ENCODE data around the gene TAF1A. TPM values are rescaled to one million over a fixed set of nuclear protein-coding genes. Genes with fewer than 3 reads are reported as not detected.

Gene TAF1A
- total and polyA plus RNA-seq, 10 of the 15 experiments (the other 5 are each of a cell fraction or from before 2014, with no cell fraction given) = 7.7 to 17.9 (median 12.0) TPM

DNA sequence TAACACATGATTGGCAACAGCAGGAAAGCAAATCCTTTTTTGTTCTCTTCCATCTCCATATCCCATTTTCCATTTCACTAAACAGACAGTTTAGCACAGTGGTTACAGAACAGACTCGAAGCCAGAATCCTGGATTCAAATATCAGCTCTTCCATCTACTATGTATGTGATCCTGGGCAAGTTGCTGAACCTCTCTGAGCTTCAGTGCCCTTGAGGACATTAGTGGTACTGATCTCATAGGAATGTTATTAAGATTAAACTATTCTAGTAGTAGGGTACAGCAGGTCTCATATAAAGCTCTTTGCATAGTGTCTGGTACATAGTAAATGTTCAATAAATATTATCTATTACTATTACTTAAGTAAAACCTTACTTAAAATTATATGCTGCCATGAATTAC is 28.1 kb downstream of the TAF1A start:
- H3K4me3 ChIP-seq = no peak overlapping the region
- FAIRE-seq = no peak
- no peaks in the 10 kb centered on the region for H3K4me1 ChIP-seq (ENCODE audit: control insufficient read depth, insufficient read depth, low read length)
- no peak overlapping the region for H2AFZ ChIP-seq (ENCODE audit: control insufficient read depth, low read depth, low read length)
- no peaks in the 10 kb centered on the region for H4K20me1 ChIP-seq (ENCODE audit: control insufficient read depth, insufficient read depth)
- ChIA-PET RAD21 (ENCODE audit: unreplicated experiment) (interaction anchor here (0.6 kb wide), 1 partner anchor 19 kb away, joined by 4 read pairs; no protein-coding TSS in a partner anchor), CTCF (interaction anchor here (1.2 kb wide), 1 partner anchor 72 kb away, joined by 3 read pairs; no protein-coding TSS in a partner anchor), POLR2A (no interaction called here), SMC1A (ENCODE audit: uncharacterized antibody, unreplicated experiment) (interaction anchor here (0.7 to 1.3 kb wide), 2 partner anchors 19 to 73 kb away, joined by 3 to 4 read pairs; no protein-coding TSS in a partner anchor)
- no peaks in the 10 kb centered on the region for H3K27me3 ChIP-seq (replicated peaks in 1 of 2; ENCODE audit: control insufficient read depth in 2 of 2, insufficient read depth in 2 of 2, low read length in 1 of 2)
- H3K9me3 ChIP-seq (replicated peaks; ENCODE audit: control insufficient read depth, insufficient read depth, low read length) = no peaks in the 10 kb centered on the region
- H3K4me2 ChIP-seq (ENCODE audit: control insufficient read depth, insufficient read depth) = no peak overlapping the region
- no peaks in the 10 kb centered on the region for H3K79me2 ChIP-seq (ENCODE audit: control insufficient read depth, insufficient read depth, low read length)
- WGBS (ENCODE audit: insufficient coverage, insufficient replicate concordance, low lambda C conversion rate, missing lambda C conversion rate) = 95% methylated on average over 1 of the region's 1 CpG
- TF ChIP-seq HDGF (IDR thresholded peaks at IDR 0.05) = no peak
- TF ChIP-seq, protein P1, sequence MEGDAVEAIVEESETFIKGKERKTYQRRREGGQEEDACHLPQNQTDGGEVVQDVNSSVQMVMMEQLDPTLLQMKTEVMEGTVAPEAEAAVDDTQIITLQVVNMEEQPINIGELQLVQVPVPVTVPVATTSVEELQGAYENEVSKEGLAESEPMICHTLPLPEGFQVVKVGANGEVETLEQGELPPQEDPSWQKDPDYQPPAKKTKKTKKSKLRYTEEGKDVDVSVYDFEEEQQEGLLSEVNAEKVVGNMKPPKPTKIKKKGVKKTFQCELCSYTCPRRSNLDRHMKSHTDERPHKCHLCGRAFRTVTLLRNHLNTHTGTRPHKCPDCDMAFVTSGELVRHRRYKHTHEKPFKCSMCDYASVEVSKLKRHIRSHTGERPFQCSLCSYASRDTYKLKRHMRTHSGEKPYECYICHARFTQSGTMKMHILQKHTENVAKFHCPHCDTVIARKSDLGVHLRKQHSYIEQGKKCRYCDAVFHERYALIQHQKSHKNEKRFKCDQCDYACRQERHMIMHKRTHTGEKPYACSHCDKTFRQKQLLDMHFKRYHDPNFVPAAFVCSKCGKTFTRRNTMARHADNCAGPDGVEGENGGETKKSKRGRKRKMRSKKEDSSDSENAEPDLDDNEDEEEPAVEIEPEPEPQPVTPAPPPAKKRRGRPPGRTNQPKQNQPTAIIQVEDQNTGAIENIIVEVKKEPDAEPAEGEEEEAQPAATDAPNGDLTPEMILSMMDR (IDR thresholded peaks at IDR 0.05 in 2 of 3, conservative IDR thresholded peaks at IDR 0.05 in 1 of 3; ENCODE audit: control insufficient read depth in 2 of 3, extremely low read depth in 1 of 3, insufficient read depth in 1 of 3, low read depth in 3 of 3, low read length in 3 of 3) = 0 out of 6 replicates have a peak, but pooled peaks of 2 of the 3 experiments have one; percentile 4 to 6
- ATAC-seq = no peak
- in situ Hi-C loops (cut with MboI) = no loop called here
- no peak overlapping the region for H3K9ac ChIP-seq (ENCODE audit: control insufficient read depth, insufficient read depth, low read length)
- no TSS peak for BruUV-seq (replicated peaks)
- DNase-seq (ENCODE audit: low read depth, low spot score) = no peak
- peaks cover 2 to 26% of the 10 kb centered on the region in 2 experiments; a peak in 2 of 4 replicates for H3K36me3 ChIP-seq (ENCODE audit: control insufficient read depth in 2 of 2, insufficient read depth in 2 of 2, low read length in 1 of 2)
- intact Hi-C loops (cut with micrococcal nuclease; ENCODE audit: unreplicated experiment) = no loop called here
- no peak overlapping the region for H3K27ac ChIP-seq (ENCODE audit: control insufficient read depth, insufficient read depth)

- DNase-seq (ENCODE audit: low read depth, low spot score) = no peak
- no peak for ATAC-seq
- no peaks in the 10 kb centered on the region for H3K79me2 ChIP-seq (ENCODE audit: control insufficient read depth, insufficient read depth, low read length)
- CTCF ChIA-PET = no interaction called here
- H3K9me3 ChIP-seq (replicated peaks; ENCODE audit: control insufficient read depth, insufficient read depth, low read length) = no peaks in the 10 kb centered on the region
- POLR2A ChIA-PET = no interaction called here
- SMC1A ChIA-PET (ENCODE audit: uncharacterized antibody, unreplicated experiment) = interaction anchor here (1.3 to 2.6 kb wide), 2 partner anchors 22 to 77 kb away, joined by 4 to 8 read pairs; no protein-coding TSS in a partner anchor
- no peak overlapping the region for H3K4me2 ChIP-seq (ENCODE audit: control insufficient read depth, insufficient read depth)
- H3K9ac ChIP-seq (ENCODE audit: control insufficient read depth, insufficient read depth, low read length) = no peak overlapping the region
- no peak for FAIRE-seq
- in situ Hi-C loops (cut with MboI) = no loop called here
- RAD21 ChIA-PET (ENCODE audit: unreplicated experiment) = no interaction called here
- H3K27ac ChIP-seq (ENCODE audit: control insufficient read depth, insufficient read depth) = no peak overlapping the region
- no peaks in the 10 kb centered on the region for H3K4me1 ChIP-seq (ENCODE audit: control insufficient read depth, insufficient read depth, low read length)
- no peak for TF ChIP-seq POLR2AphosphoS2 (IDR thresholded peaks at IDR 0.05; ENCODE audit: low read depth, low read length)
- no peak for TF ChIP-seq EED (IDR thresholded peaks at IDR 0.05; ENCODE audit: low read depth)
- no peak for TF ChIP-seq FOXM1 (IDR thresholded peaks at IDR 0.05; ENCODE audit: low read depth, low read length)
- no peak for TF ChIP-seq PBX3 (IDR thresholded peaks at IDR 0.05; ENCODE audit: insufficient replicate concordance, low read depth, low read length)
- TF ChIP-seq GATAD2B (conservative IDR thresholded peaks at IDR 0.05; ENCODE audit: low read depth) = no peak
- no peak for TF ChIP-seq ZZZ3 (IDR thresholded peaks at IDR 0.05; ENCODE audit: control insufficient read depth, insufficient read length, low read depth)
- TF ChIP-seq NRF1 (conservative IDR thresholded peaks at IDR 0.05; ENCODE audit: low read depth, low read length) = no peak
- TF ChIP-seq JUND (IDR thresholded peaks at IDR 0.05; ENCODE audit: low read depth, low read length) = no peak
- H3K4me3 ChIP-seq = no peak overlapping the region
- no TSS peak for BruUV-seq (replicated peaks)
- intact Hi-C loops (cut with micrococcal nuclease; ENCODE audit: unreplicated experiment) = no loop called here
- no peak overlapping the region for H2AFZ ChIP-seq (ENCODE audit: control insufficient read depth, low read depth, low read length)
- no peaks in the 10 kb centered on the region for H4K20me1 ChIP-seq (ENCODE audit: control insufficient read depth, insufficient read depth)
- WGBS (ENCODE audit: insufficient coverage, insufficient replicate concordance, low lambda C conversion rate, missing lambda C conversion rate) = 98% methylated on average over 6 of the region's 7 CpGs
- no peaks in the 10 kb centered on the region for H3K27me3 ChIP-seq (replicated peaks in 1 of 2; ENCODE audit: control insufficient read depth in 2 of 2, insufficient read depth in 2 of 2, low read length in 1 of 2)
- H3K36me3 ChIP-seq (ENCODE audit: control insufficient read depth in 2 of 2, insufficient read depth in 2 of 2, low read length in 1 of 2) = peaks cover 5 to 18% of the 10 kb centered on the region in 2 experiments; a peak in 2 of 4 replicates
Measured at GRCh38 chr1:222557574-222557973, 32.2 kb downstream of the TAF1A start.

Measured in GM12878 (cell line).